Measurements from ENCODE around the gene TMEM132E. TPM values are rescaled to one million over a fixed set of nuclear protein-coding genes. Genes with fewer than 3 reads are reported as not detected.

Gene TMEM132E
- total and polyA plus RNA-seq, 2 of the 8 experiments (the other 6 are each of a cell fraction or from before 2014, with no cell fraction given), result 0.45 to 0.60 TPM

DNA sequence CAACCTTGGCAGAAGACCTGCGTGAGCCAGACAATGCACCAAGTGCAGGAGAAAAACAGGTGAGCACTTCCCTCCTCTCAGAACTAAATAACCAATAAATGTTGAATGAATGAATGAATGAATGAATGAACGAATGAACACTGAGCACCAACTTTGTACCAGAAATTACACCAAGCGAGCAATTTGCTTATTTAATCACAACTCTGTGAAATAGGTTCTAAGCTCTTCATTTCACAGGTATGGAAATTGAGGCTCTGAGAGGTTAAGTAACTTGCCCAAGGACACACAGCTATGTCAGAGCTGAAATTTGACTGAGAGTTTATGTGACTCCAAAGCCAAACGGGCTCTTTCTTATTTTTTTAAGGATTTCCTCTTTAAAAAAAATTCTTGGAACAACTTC is 38.0 kb downstream of the TMEM132E start:
- H3K4me3 ChIP-seq (ENCODE audit: extremely low read depth in 1 of 4, insufficient read depth in 2 of 4, low read depth in 3 of 4, low read length in 4 of 4), result no peak overlapping the region
- H3K79me1 ChIP-seq (ENCODE audit: low read depth, low read length), result no peaks in the 10 kb centered on the region
- no peak overlapping the region for H2AFZ ChIP-seq (ENCODE audit: low read length)
- no peak overlapping the region for H3K4ac ChIP-seq (replicated peaks; ENCODE audit: insufficient read length, low read depth, low read length)
- H3K4me2 ChIP-seq (ENCODE audit: insufficient read depth in 1 of 2, low read depth in 2 of 2, low read length in 2 of 2), result no peak overlapping the region
- no peak overlapping the region for H3K9ac ChIP-seq (replicated peaks in 1 of 4; ENCODE audit: extremely low read depth in 1 of 4, low read depth in 3 of 4, low read length in 3 of 4)
- H3K23ac ChIP-seq (ENCODE audit: insufficient read length), result no peak overlapping the region
- ChIA-PET CTCF (ENCODE audit: partially characterized antibody) (interaction anchor here (1.0 to 2.2 kb wide), 5 partner anchors 9 to 75 kb away, joined by 3 to 6 read pairs (median 6); no protein-coding TSS in a partner anchor), POLR2A (ENCODE audit: partially characterized antibody) (interaction anchor here (1.5 kb wide), 1 partner anchor 35 kb away, joined by 4 read pairs; no protein-coding TSS in a partner anchor)
- no peak overlapping the region for H3K27ac ChIP-seq (ENCODE audit: low read depth, low read length)
- no peak overlapping the region for H2BK120ac ChIP-seq (replicated peaks; ENCODE audit: low read depth, low read length)
- no peak overlapping the region for H2AK5ac ChIP-seq (ENCODE audit: low read depth, low read length)
- no peak overlapping the region for H4K5ac ChIP-seq (ENCODE audit: insufficient read length, low read depth, low read length)
- no peak overlapping the region for H4K91ac ChIP-seq (replicated peaks; ENCODE audit: insufficient read length, low read length)
- H4K20me1 ChIP-seq (replicated peaks in 1 of 2; ENCODE audit: control insufficient read depth in 1 of 2, insufficient read depth in 2 of 2, low read length in 2 of 2), result no peaks in the 10 kb centered on the region
- WGBS, 2 experiments (ENCODE audit: extremely low coverage in 1 of 2, insufficient coverage in 1 of 2, insufficient read length in 1 of 2, insufficient replicate concordance in 2 of 2, low coverage in 1 of 2, low lambda C conversion rate in 2 of 2, missing lambda C conversion rate in 1 of 2), result 78% methylated on average over 4 of the region's 4 CpGs; no CpG with 5 or more reads in 1 of the 2 experiments
- H2BK20ac ChIP-seq (ENCODE audit: low read length), result no peak overlapping the region
- H2BK12ac ChIP-seq (ENCODE audit: low read depth, low read length), result no peak overlapping the region
- no peak for FAIRE-seq
- no peaks in the 10 kb centered on the region; the same call in 1 of the 2 replicates for H3K23me2 ChIP-seq (ENCODE audit: low read depth, low read length)
- H4K8ac ChIP-seq (ENCODE audit: extremely low read depth, insufficient read depth, low read length), result no peak overlapping the region
- H3K9me3 ChIP-seq (ENCODE audit: insufficient read depth in 2 of 2, low read depth in 1 of 2, low read length in 1 of 2), result no peaks in the 10 kb centered on the region
- no peak overlapping the region for H3K14ac ChIP-seq (ENCODE audit: insufficient read length)
- H3K36me3 ChIP-seq (ENCODE audit: control insufficient read depth in 2 of 4, insufficient read depth in 4 of 4, low read length in 3 of 4), result no peaks in the 10 kb centered on the region
- H3K56ac ChIP-seq (replicated peaks; ENCODE audit: insufficient read length, low read depth, low read length), result no peak overlapping the region
- H2BK5ac ChIP-seq (ENCODE audit: low read depth, low read length), result no peak overlapping the region
- H3K79me2 ChIP-seq (ENCODE audit: control insufficient read depth in 1 of 2, insufficient read depth in 2 of 2, low read length in 2 of 2), result no peaks in the 10 kb centered on the region
- H3K27me3 ChIP-seq (replicated peaks in 1 of 4; ENCODE audit: control insufficient read depth in 3 of 4, extremely low read depth in 1 of 4, insufficient read depth in 3 of 4, low read length in 3 of 4), result peaks cover 0 to 7% (median 2%) of the 10 kb centered on the region in 4 experiments; a peak in 4 of 7 replicates
- H2BK15ac ChIP-seq (ENCODE audit: low read length), result no peak overlapping the region
- H3K4me1 ChIP-seq (replicated peaks in 1 of 4; ENCODE audit: control insufficient read depth in 3 of 4, insufficient read depth in 4 of 4, low read length in 3 of 4), result peaks cover 18 to 46% (median 30%) of the 10 kb centered on the region in 4 experiments
- DNase-seq (ENCODE audit: low read depth in 1 of 2, low spot score in 2 of 2), result no peak
- H3K18ac ChIP-seq (ENCODE audit: extremely low read depth, low read length), result no peak overlapping the region
- no peak for TF ChIP-seq PHF8 (conservative IDR thresholded peaks at IDR 0.05; ENCODE audit: low read depth, low read length)
- TF ChIP-seq KDM4A (IDR thresholded peaks at IDR 0.05; ENCODE audit: low read depth, low read length, severe bottlenecking), result no peak
- TF ChIP-seq SIN3A (conservative IDR thresholded peaks at IDR 0.05 in 1 of 2, IDR thresholded peaks at IDR 0.05 in 1 of 2; ENCODE audit: low read depth in 1 of 2, low read length in 2 of 2), result no peak
- TF ChIP-seq SIX5 (IDR thresholded peaks at IDR 0.05; ENCODE audit: low read depth, low read length), result no peak
- TF ChIP-seq CREB1 (IDR thresholded peaks at IDR 0.05), result no peak

Measured in H1 (cell line).